Measurements from ENCODE around the gene DSCAM. TPM values are rescaled to one million over a fixed set of nuclear protein-coding genes. Genes with fewer than 3 reads are reported as not detected.

Gene DSCAM
- total RNA-seq, 4 donors from 2014 or later, result 0.19 TPM; not detected in 3

- Histone ChIP-seq H3K36me3 (no peaks in the 10 kb centered on the region), H3K4me1 (no peaks in the 10 kb centered on the region), H3K27ac (no peak overlapping the region), H3K4me3 (no peak overlapping the region), H3K27me3 (no peaks in the 10 kb centered on the region), H3K9me3 (no peaks in the 10 kb centered on the region)
- TF ChIP-seq CTCF (IDR thresholded peaks at IDR 0.05) (no peak), POLR2A (IDR thresholded peaks at IDR 0.05) (no peak)
- DNase-seq, result no peak
Measured at GRCh38 chr21:40562242-40563002, 284.5 kb downstream of the DSCAM start.

- DNase-seq, result no peak
- no peak overlapping the region for H3K4me3 ChIP-seq
- no peaks in the 10 kb centered on the region for H3K9me3 ChIP-seq
- H3K27me3 ChIP-seq, result no peaks in the 10 kb centered on the region
- no peaks in the 10 kb centered on the region for H3K36me3 ChIP-seq
- TF ChIP-seq CTCF (IDR thresholded peaks at IDR 0.05) (no peak), POLR2A (IDR thresholded peaks at IDR 0.05) (no peak)
- H3K4me1 ChIP-seq, result no peaks in the 10 kb centered on the region
- H3K27ac ChIP-seq, result no peak overlapping the region
Measured at GRCh38 chr21:40556442-40556968, 290.5 kb downstream of the DSCAM start.

- no peaks in the 10 kb centered on the region for H3K9me3 ChIP-seq
- no peaks in the 10 kb centered on the region for H3K4me1 ChIP-seq
- no peak overlapping the region for H3K4me3 ChIP-seq
- H3K27ac ChIP-seq, result no peak overlapping the region
- DNase-seq, result no peak
- H3K27me3 ChIP-seq, result no peaks in the 10 kb centered on the region
- no peaks in the 10 kb centered on the region for H3K36me3 ChIP-seq
- TF ChIP-seq CTCF (IDR thresholded peaks at IDR 0.05) (no peak), POLR2A (IDR thresholded peaks at IDR 0.05) (no peak)
Measured at GRCh38 chr21:40555021-40555528, 291.9 kb downstream of the DSCAM start.

GRCh38 chr21:40553781-40554180 lies 293.2 kb downstream of the DSCAM start:
- Histone ChIP-seq H3K9me3 (no peaks in the 10 kb centered on the region), H3K4me3 (no peak overlapping the region), H3K27ac (no peak overlapping the region), H3K27me3 (no peaks in the 10 kb centered on the region), H3K4me1 (no peaks in the 10 kb centered on the region), H3K36me3 (no peaks in the 10 kb centered on the region)
- no peak for DNase-seq
- TF ChIP-seq CTCF (IDR thresholded peaks at IDR 0.05) (no peak), POLR2A (IDR thresholded peaks at IDR 0.05) (no peak)

- no peak for DNase-seq
- TF ChIP-seq POLR2A (IDR thresholded peaks at IDR 0.05) (no peak), CTCF (IDR thresholded peaks at IDR 0.05) (no peak)
- H3K4me3 ChIP-seq, result no peak overlapping the region
Measured at GRCh38 chr21:40547906-40548513, 298.9 kb downstream of the DSCAM start.

More at GRCh38 chr21:40547906-40548513, 298.9 kb downstream of the DSCAM start:
- Histone ChIP-seq H3K36me3 (no peaks in the 10 kb centered on the region), H3K9me3 (no peaks in the 10 kb centered on the region), H3K27ac (no peak overlapping the region), H3K27me3 (no peaks in the 10 kb centered on the region), H3K4me1 (no peaks in the 10 kb centered on the region)

Data from Peyer's patch (tissue), 4 donors.